Vagina (tissue), 2 donors: ENCODE results near the gene CTSW.

Experiments
- CTCF ChIP-seq, 3 experiments: fragments of 450-650 bp in 2 of 3; fragments of 200-600 bp in 1 of 3; sonication (generic) in 1 of 3; IDR thresholded peaks; one replicate each; pipeline ENCODE4 v1.5.1; 2017 to 2019; ENCODE audit warnings: antibody characterized with exemption in 3 of 3, mild to moderate bottlenecking in 2 of 3, moderate library complexity in 2 of 3
- POLR2A ChIP-seq, 2 donors: fragments of 450-650 bp; IDR thresholded peaks; one replicate each; pipeline ENCODE4 v1.6.1; 2017; ENCODE audit warnings: antibody characterized with exemption in 2 of 2, mild to moderate bottlenecking in 2 of 2, moderate library complexity in 2 of 2
- POLR2AphosphoS5 ChIP-seq, 2 donors: sonication (generic); formaldehyde crosslinking; IDR thresholded peaks; one replicate each; pipeline ENCODE4 v1.9.0; 2017; ENCODE audit warnings: antibody characterized with exemption in 2 of 2, mild to moderate bottlenecking in 2 of 2, low read depth in 1 of 2; ENCODE audit not compliant: insufficient read depth in 1 of 2

- no peak for TF ChIP-seq POLR2A (IDR thresholded peaks at IDR 0.05)
- TF ChIP-seq CTCF (IDR thresholded peaks at IDR 0.05), result no peak
- TF ChIP-seq POLR2AphosphoS5 (IDR thresholded peaks at IDR 0.05; ENCODE audit: insufficient read depth in 1 of 2, low read depth in 1 of 2), result no peak
Observed at GRCh38 chr11:65868076-65868667, 11.5 kb upstream of the CTSW start.
